ENCODE measurements around the gene CNDP2. TPM values are rescaled to one million over a fixed set of nuclear protein-coding genes. Genes with fewer than 3 reads are reported as not detected.

Gene CNDP2
- total RNA-seq, 1 experiment from 2014 or later = 161 TPM

DNA sequence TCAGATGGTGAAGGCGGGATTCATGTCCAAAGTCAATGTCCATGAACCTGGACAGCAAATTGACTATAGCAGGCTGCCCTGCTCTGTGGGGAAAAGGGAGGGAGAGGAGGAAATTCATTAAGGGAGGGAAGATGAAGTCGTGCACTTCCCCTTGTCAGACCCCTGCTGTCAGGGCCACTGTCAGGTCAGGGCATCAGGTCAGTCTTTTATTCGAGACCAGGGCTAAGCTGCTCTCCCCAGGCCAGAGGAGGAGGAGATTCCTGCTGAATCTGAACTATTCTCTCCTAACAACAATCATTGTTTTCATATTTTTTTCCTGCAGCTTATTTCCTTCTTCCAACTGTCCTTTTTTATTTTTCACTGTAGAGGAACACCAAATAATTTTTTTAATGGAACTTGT is 55.3 kb downstream of the CNDP2 start:
- intact Hi-C loops (cut with micrococcal nuclease; ENCODE audit: unreplicated experiment) = no loop called here
- Histone ChIP-seq H3K27me3 (ENCODE audit: insufficient read depth, low read depth) (peaks cover 48% of the 10 kb centered on the region), H2AFZ (no peak overlapping the region), H3K4me3 (no peak overlapping the region), H3K4me2 (no peak overlapping the region), H3K27ac (no peak overlapping the region), H3K4me1 (replicated peaks; ENCODE audit: insufficient read depth) (peaks cover 7% of the 10 kb centered on the region; the same call in 1 of the 2 replicates), H3K9me2 (ENCODE audit: insufficient read depth) (no peaks in the 10 kb centered on the region), H3F3A (ENCODE audit: insufficient read depth, low read depth) (no peaks in the 10 kb centered on the region), H3K9me3 (ENCODE audit: insufficient read depth, low read depth) (no peaks in the 10 kb centered on the region), H3K36me3 (ENCODE audit: low read depth) (no peaks in the 10 kb centered on the region), H4K20me1 (ENCODE audit: insufficient read depth) (no peaks in the 10 kb centered on the region), H3K79me2 (ENCODE audit: low read depth) (no peaks in the 10 kb centered on the region)
- no peak for DNase-seq
- no TSS peak for BruUV-seq (replicated peaks)
- CTCF ChIA-PET = interaction anchor here (0.6 to 1.8 kb wide), 11 partner anchors 20 to 1725 kb away, joined by 3 to 19 read pairs (median 4); partner anchors contain the start of gene CNDP2
- TF ChIP-seq, protein P1, sequence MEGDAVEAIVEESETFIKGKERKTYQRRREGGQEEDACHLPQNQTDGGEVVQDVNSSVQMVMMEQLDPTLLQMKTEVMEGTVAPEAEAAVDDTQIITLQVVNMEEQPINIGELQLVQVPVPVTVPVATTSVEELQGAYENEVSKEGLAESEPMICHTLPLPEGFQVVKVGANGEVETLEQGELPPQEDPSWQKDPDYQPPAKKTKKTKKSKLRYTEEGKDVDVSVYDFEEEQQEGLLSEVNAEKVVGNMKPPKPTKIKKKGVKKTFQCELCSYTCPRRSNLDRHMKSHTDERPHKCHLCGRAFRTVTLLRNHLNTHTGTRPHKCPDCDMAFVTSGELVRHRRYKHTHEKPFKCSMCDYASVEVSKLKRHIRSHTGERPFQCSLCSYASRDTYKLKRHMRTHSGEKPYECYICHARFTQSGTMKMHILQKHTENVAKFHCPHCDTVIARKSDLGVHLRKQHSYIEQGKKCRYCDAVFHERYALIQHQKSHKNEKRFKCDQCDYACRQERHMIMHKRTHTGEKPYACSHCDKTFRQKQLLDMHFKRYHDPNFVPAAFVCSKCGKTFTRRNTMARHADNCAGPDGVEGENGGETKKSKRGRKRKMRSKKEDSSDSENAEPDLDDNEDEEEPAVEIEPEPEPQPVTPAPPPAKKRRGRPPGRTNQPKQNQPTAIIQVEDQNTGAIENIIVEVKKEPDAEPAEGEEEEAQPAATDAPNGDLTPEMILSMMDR (conservative IDR thresholded peaks at IDR 0.05) = no peak
- TF ChIP-seq EZH2 (IDR thresholded peaks at IDR 0.05; ENCODE audit: low read depth) = no peak
- POLR2A ChIA-PET (ENCODE audit: unreplicated experiment) = interaction anchor here (0.5 to 0.6 kb wide), 3 partner anchors 33 to 440 kb away, joined by 3 to 7 read pairs (median 3); no protein-coding TSS in a partner anchor

GRCh38 chr18:74551936-74552555 is 55.9 kb downstream of the CNDP2 start:
- intact Hi-C loops (cut with micrococcal nuclease; ENCODE audit: unreplicated experiment) = loop anchor here (1.0 kb wide), 2 partner anchors 199 to 356 kb away; no protein-coding TSS in a partner anchor
- H4K20me1 ChIP-seq (ENCODE audit: insufficient read depth) = no peaks in the 10 kb centered on the region
- no peaks in the 10 kb centered on the region for H3K36me3 ChIP-seq (ENCODE audit: low read depth)
- H3K79me2 ChIP-seq (ENCODE audit: low read depth) = no peaks in the 10 kb centered on the region
- BruUV-seq (replicated peaks) = no TSS peak
- H3F3A ChIP-seq (ENCODE audit: insufficient read depth, low read depth) = no peaks in the 10 kb centered on the region
- H2AFZ ChIP-seq = no peak overlapping the region
- no peak overlapping the region for H3K27ac ChIP-seq
- no peak overlapping the region for H3K4me2 ChIP-seq
- ChIA-PET CTCF (interaction anchor here (0.6 to 1.8 kb wide), 11 partner anchors 20 to 1725 kb away, joined by 3 to 19 read pairs (median 4); partner anchors contain the start of gene CNDP2), POLR2A (ENCODE audit: unreplicated experiment) (interaction anchor here (0.5 to 0.6 kb wide), 3 partner anchors 34 to 441 kb away, joined by 3 to 7 read pairs (median 3); no protein-coding TSS in a partner anchor)
- no peaks in the 10 kb centered on the region for H3K9me3 ChIP-seq (ENCODE audit: insufficient read depth, low read depth)
- no peak overlapping the region for H3K4me3 ChIP-seq
- peak; percentile 56 to 62 for DNase-seq
- no peaks in the 10 kb centered on the region for H3K9me2 ChIP-seq (ENCODE audit: insufficient read depth)
- TF ChIP-seq EZH2 (IDR thresholded peaks at IDR 0.05; ENCODE audit: low read depth) = no peak
- TF ChIP-seq, protein P1 (conservative IDR thresholded peaks at IDR 0.05) = peak; percentile 95
- H3K27me3 ChIP-seq (ENCODE audit: insufficient read depth, low read depth) = peaks cover 54% of the 10 kb centered on the region
- 0 out of 2 replicates have a peak, but pooled peaks cover 2% of the 10 kb centered on the region for H3K4me1 ChIP-seq (replicated peaks; ENCODE audit: insufficient read depth)

DNA sequence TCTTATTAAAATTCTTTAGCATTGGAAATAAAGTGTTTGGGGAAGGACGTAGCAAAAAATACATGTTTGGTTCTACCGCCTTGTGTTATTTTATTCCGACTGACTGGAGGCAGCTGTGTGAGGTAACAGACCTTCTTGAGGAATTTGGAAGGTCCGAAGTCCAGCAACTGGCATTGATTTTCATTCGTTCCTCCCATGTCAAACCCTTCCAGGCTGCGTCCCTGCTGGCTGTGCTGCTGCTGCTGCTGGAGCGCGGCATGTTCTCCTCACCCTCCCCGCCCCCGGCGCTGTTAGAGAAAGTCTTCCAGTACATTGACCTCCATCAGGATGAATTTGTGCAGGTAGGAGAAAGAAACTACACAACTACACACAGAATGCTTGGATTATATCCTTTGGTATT is 60.0 kb downstream of the CNDP2 start:
- Histone ChIP-seq H3K27me3 (ENCODE audit: insufficient read depth, low read depth) (peaks cover 83% of the 10 kb centered on the region), H4K20me1 (ENCODE audit: insufficient read depth) (no peaks in the 10 kb centered on the region), H3K9me2 (ENCODE audit: insufficient read depth) (no peaks in the 10 kb centered on the region), H3K4me3 (no peak overlapping the region), H2AFZ (no peak overlapping the region), H3K79me2 (ENCODE audit: low read depth) (no peaks in the 10 kb centered on the region), H3K4me2 (no peak overlapping the region), H3F3A (ENCODE audit: insufficient read depth, low read depth) (no peaks in the 10 kb centered on the region), H3K27ac (no peak overlapping the region), H3K9me3 (ENCODE audit: insufficient read depth, low read depth) (no peaks in the 10 kb centered on the region), H3K36me3 (ENCODE audit: low read depth) (no peaks in the 10 kb centered on the region), H3K4me1 (replicated peaks; ENCODE audit: insufficient read depth) (no peaks in the 10 kb centered on the region)
- ChIA-PET POLR2A (ENCODE audit: unreplicated experiment) (no interaction called here), CTCF (no interaction called here)
- BruUV-seq (replicated peaks) = no TSS peak
- intact Hi-C loops (cut with micrococcal nuclease; ENCODE audit: unreplicated experiment) = no loop called here
- no peak for TF ChIP-seq EZH2 (IDR thresholded peaks at IDR 0.05; ENCODE audit: low read depth)
- TF ChIP-seq, protein P1 (conservative IDR thresholded peaks at IDR 0.05) = no peak
- no peak for DNase-seq
